Endodermal cell (in vitro differentiated cells): ENCODE results near the gene RSPH6A. TPM values are rescaled to one million over a fixed set of nuclear protein-coding genes. Genes with fewer than 3 reads are reported as not detected.
A peak's percentile ranks its signal among the peaks of the same experiment; 100 is the strongest.

Source experiments
- DNase-seq: peaks from one replicate; pipeline ENCODE4 v3.0.0-alpha.2; 2017
- H3K27ac ChIP-seq: 2 replicates; pipeline ENCODE4 v1.5.1; 2013; ENCODE audit warnings: mild to moderate bottlenecking, low read depth, low read length, moderate library complexity
- H3K27me3 ChIP-seq: 2 replicates; pipeline ENCODE4 v1.6.1; 2013; ENCODE audit warnings: mild to moderate bottlenecking, low read length, moderate library complexity; ENCODE audit not compliant: insufficient read depth, control insufficient read depth, poor library complexity, severe bottlenecking
- H3K36me3 ChIP-seq: 2 replicates; pipeline ENCODE4 v1.7.0; 2013; ENCODE audit warnings: mild to moderate bottlenecking, low read length, moderate library complexity; ENCODE audit not compliant: control insufficient read depth, insufficient read depth
- H3K4me1 ChIP-seq: one replicate; pipeline ENCODE4 v1.7.0; 2013; ENCODE audit warnings: low read length; ENCODE audit not compliant: control insufficient read depth, insufficient read depth
- H3K4me3 ChIP-seq: 2 replicates; pipeline ENCODE4 v1.5.1; 2013; ENCODE audit warnings: mild to moderate bottlenecking, low read length, moderate library complexity
- H3K9ac ChIP-seq: 2 replicates; pipeline ENCODE4 v1.6.1; 2013; ENCODE audit warnings: mild to moderate bottlenecking, low read length, moderate library complexity; ENCODE audit not compliant: poor library complexity, severe bottlenecking; ENCODE audit errors: extremely low read depth
- H3K9me3 ChIP-seq: 2 replicates; pipeline ENCODE4 v1.6.1; 2013; ENCODE audit warnings: mild to moderate bottlenecking, low read length, moderate library complexity; ENCODE audit not compliant: control insufficient read depth
- H3K27ac Mint-ChIP-seq: 2 replicates; pipeline ENCODE4 v1.8.0; 2020; ENCODE audit warnings: mixed read lengths
- H3K27me3 Mint-ChIP-seq: 2 replicates; pipeline ENCODE4 v1.8.0; 2021; ENCODE audit warnings: mild to moderate bottlenecking, mixed read lengths; ENCODE audit not compliant: insufficient read depth
- H3K36me3 Mint-ChIP-seq: 2 replicates; pipeline ENCODE4 v1.8.0; 2020; ENCODE audit warnings: low read depth, mixed read lengths
- H3K4me1 Mint-ChIP-seq: 2 replicates; pipeline ENCODE4 v1.8.0; 2020; ENCODE audit warnings: mixed read lengths
- H3K4me3 Mint-ChIP-seq: 2 replicates; pipeline ENCODE4 v1.8.0; 2020; ENCODE audit warnings: mild to moderate bottlenecking, moderate library complexity, mixed read lengths
- H3K9me3 Mint-ChIP-seq: 2 replicates; pipeline ENCODE4 v1.8.0; 2020; ENCODE audit warnings: mild to moderate bottlenecking, mixed read lengths
- CTCF ChIP-seq: fragments of 200-600 bp; sonication (generic); conservative IDR thresholded peaks from 2 replicates; pipeline ENCODE4 v1.5.0; 2021; ENCODE audit warnings: antibody characterized with exemption, mild to moderate bottlenecking
- WGBS, 2 experiments: methylation state at CpG; one replicate each; pipeline versions ENCODE4 v1.1.5 to v1.1.7; 2013; ENCODE audit warnings: missing lambda C conversion rate in 2 of 2, mixed read lengths in 1 of 2; ENCODE audit not compliant: insufficient coverage in 1 of 2, insufficient read length in 1 of 2; 5-methylcytosine and 5-hydroxymethylcytosine counted together
- total RNA-seq, 2 donors: library from RNA; stranded (reverse); fragmentation: NEBNext Ultra II Directional in 1 of 2; extraction: Animal tissue kit (Norgen Biotek cat#: 25700) in 1 of 2; gene quantifications; 2 replicates in 1 of 2; 3 replicates in 1 of 2; pipeline ENCODE4 v1.2.1, GENCODE V29; 2021

Gene RSPH6A
- total RNA-seq, 2 donors from 2014 or later, result 0.53 TPM

GRCh38 chr19:45860359-45861259, 45.5 kb upstream of the RSPH6A start:
- Mint-ChIP-seq H3K27ac (peak overlapping the region; percentile 26), H3K4me1 (peaks cover 3% of the 10 kb centered on the region), H3K27me3 (no peaks in the 10 kb centered on the region), H3K4me3 (peak overlapping the region; percentile 100), H3K36me3 (peaks cover 23% of the 10 kb centered on the region), H3K9me3 (no peaks in the 10 kb centered on the region)
- TF ChIP-seq CTCF, result no peak
- Histone ChIP-seq H3K9ac (no peak overlapping the region), H3K9me3 (no peaks in the 10 kb centered on the region), H3K4me1 (no peaks in the 10 kb centered on the region), H3K36me3 (peaks cover 30% of the 10 kb centered on the region), H3K27ac (no peak overlapping the region), H3K27me3 (no peaks in the 10 kb centered on the region), H3K4me3 (peak overlapping the region; percentile 41)
- whole genome bisulfite sequencing, 2 experiments, result 93 to 96% methylated on average over 4 to 13 of the region's 15 CpGs
- DNase-seq, result no peak

- H3K27ac ChIP-seq, result no peak overlapping the region
- H3K36me3 ChIP-seq, result peaks cover 62% of the 10 kb centered on the region
- 89 to 96% methylated on average over 14 to 16 of the region's 16 CpGs for WGBS, 2 experiments
- no peak overlapping the region for H3K9ac ChIP-seq
- Mint-ChIP-seq H3K4me1 (no peaks in the 10 kb centered on the region), H3K27ac (peak overlapping the region; percentile 70), H3K27me3 (no peaks in the 10 kb centered on the region), H3K9me3 (no peaks in the 10 kb centered on the region), H3K36me3 (peaks cover 63% of the 10 kb centered on the region), H3K4me3 (no peak overlapping the region)
- no peak for DNase-seq
- H3K4me1 ChIP-seq, result no peaks in the 10 kb centered on the region
- H3K4me3 ChIP-seq, result no peak overlapping the region
- TF ChIP-seq CTCF, result no peak
- no peaks in the 10 kb centered on the region for H3K9me3 ChIP-seq
- H3K27me3 ChIP-seq, result no peaks in the 10 kb centered on the region
These were observed 39.2 kb upstream of the RSPH6A start for GRCh38 chr19:45854167-45854778.

GRCh38 chr19:45852983-45853382, 37.9 kb upstream of the RSPH6A start:
- H3K27ac ChIP-seq, result no peak overlapping the region
- Mint-ChIP-seq H3K36me3 (peaks cover 63% of the 10 kb centered on the region), H3K27me3 (no peaks in the 10 kb centered on the region), H3K27ac (peak overlapping the region; percentile 21), H3K9me3 (no peaks in the 10 kb centered on the region), H3K4me3 (no peak overlapping the region), H3K4me1 (no peaks in the 10 kb centered on the region)
- TF ChIP-seq CTCF, result no peak
- H3K9ac ChIP-seq, result no peak overlapping the region
- WGBS, 2 experiments, result 92 to 96% methylated on average over 7 of the region's 7 CpGs
- peaks cover 64% of the 10 kb centered on the region for H3K36me3 ChIP-seq
- H3K4me3 ChIP-seq, result no peak overlapping the region
- H3K9me3 ChIP-seq, result no peaks in the 10 kb centered on the region
- no peak for DNase-seq
- no peaks in the 10 kb centered on the region for H3K27me3 ChIP-seq
- no peaks in the 10 kb centered on the region for H3K4me1 ChIP-seq
